HG02870 (cell line): ENCODE measurements around the gene LRRC1.
"Not testable (repeated sequence)": the region's sequence is repeated elsewhere in the genome, so short reads cannot be mapped to it uniquely, and the experiment has no call there.

Experiments used
- ATAC-seq: cut with Tn5 transposase; IDR thresholded peaks from one replicate; pipeline ENCODE4 v1.9.1; 2021; ENCODE audit warnings: mild to moderate bottlenecking, moderate library complexity; ENCODE audit not compliant: unreplicated experiment

LRRC1 gene

GRCh38 chr6:53794720-53795339 is at the start of gene LRRC1:
Gene LRRC1, plus strand, starts transcription at chr6:53795005. Its CDS starts 252 bp downstream, at chr6:53795257.
- ATAC-seq, result peak; percentile 71

- no peak for ATAC-seq
Measured at GRCh38 chr6:53746442-53747103, 48.2 kb upstream of the LRRC1 start.

- no peak for ATAC-seq
Measured at GRCh38 chr6:53750052-53750650, 44.7 kb upstream of the LRRC1 start.

DNA sequence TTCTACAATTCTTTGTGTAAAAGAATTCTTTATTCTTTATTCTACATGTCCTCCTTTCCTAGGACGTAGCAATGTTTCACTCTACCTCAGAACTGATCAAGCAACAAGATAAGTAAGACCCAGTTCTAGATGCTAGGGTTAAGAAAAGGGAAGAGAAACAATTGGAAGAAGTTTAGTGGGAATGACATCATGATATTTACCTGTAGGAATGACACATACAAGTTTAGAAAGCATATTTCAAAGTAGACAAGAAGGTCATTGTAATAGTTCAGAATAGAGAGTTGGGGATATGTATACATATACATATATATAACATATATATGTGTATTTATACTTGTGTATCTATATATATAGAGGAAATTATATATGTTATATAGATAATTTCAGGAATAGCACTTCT is 43.4 kb upstream of the LRRC1 start:
- no peak for ATAC-seq

GRCh38 chr6:53752440-53752839 is 42.4 kb upstream of the LRRC1 start:
- ATAC-seq, result no peak

- ATAC-seq, result no peak
Measured at GRCh38 chr6:53752856-53753255, 41.9 kb upstream of the LRRC1 start.

DNA sequence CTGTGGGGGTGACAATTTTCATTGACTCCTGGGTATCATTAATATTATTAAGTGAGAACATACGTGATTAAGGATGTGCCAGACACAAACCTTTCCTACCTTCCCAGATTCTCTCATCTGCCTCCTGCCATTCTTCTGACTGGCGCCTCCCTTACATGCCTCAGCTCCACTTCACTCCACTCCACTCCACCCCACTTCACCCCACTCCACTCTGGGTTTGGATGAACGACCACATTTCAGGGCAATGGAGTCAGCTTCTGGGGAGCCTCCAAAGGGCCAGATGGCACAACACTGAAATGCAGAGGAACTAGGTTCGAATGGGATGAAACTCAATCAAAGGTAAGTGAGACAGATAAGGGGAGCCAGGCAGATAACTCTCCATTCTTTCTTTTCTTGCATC is 40.5 kb upstream of the LRRC1 start:
- ATAC-seq, result no peak

DNA sequence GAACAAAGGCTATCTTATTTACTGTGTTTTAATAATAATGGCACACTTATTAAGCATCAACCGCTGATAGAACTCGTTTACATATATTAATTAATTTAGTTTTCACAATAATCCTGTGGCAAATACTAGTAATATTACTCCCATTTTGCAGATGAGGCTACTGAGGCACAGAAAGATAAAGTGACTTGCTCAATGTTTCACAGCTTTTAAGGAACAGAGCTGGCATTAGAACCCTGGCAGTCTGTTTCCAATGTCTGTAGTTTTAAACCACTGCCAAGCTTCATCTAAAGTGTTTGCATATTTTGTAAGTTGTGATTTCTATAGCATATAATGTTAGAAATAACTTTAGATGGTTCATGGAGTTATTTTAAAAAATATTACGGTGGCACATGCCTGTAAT is 38.4 kb upstream of the LRRC1 start:
- no peak for ATAC-seq

- ATAC-seq, result no peak
Measured at GRCh38 chr6:53758496-53758895, 36.3 kb upstream of the LRRC1 start.

DNA sequence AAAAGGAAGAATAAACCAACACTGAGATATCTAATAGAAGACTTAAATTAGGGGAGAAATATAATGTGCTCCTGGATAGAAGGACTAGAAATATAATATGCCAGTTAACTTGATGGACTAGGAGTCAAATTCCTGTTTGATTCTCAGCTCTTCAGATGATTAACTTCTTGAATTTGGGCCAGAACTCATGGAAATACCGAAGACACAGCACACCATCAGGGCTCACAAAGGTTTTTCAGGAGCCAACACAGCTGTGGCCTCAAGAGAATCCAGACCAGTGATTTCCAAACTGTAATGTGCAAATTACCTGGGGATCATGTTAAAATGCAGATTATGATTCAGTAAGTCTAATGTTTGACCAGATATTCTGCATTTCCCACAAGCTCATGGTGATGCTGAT is 33.8 kb upstream of the LRRC1 start:
- no peak for ATAC-seq

- ATAC-seq, result no peak
Measured at GRCh38 chr6:53765270-53765669, 29.5 kb upstream of the LRRC1 start.

DNA sequence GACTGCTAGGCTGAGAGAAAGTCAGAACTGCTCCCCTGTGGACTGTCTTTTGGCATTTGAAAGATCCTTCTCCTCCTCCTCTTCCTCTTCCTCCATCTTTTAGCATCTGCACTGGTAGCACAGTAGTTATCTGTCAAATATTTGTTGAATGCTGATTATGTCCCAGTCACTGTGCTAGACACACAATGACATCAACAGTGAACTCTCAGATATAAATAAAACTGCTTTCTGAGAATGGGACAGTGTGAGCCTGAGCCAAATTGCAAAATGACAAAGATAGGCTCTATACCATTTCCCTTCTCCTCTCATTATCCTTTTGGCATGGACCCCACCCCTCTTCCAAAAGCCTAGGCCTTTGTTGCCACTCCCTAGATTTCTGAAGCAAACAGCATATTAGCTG is 27.9 kb upstream of the LRRC1 start:
- ATAC-seq, result no peak

DNA sequence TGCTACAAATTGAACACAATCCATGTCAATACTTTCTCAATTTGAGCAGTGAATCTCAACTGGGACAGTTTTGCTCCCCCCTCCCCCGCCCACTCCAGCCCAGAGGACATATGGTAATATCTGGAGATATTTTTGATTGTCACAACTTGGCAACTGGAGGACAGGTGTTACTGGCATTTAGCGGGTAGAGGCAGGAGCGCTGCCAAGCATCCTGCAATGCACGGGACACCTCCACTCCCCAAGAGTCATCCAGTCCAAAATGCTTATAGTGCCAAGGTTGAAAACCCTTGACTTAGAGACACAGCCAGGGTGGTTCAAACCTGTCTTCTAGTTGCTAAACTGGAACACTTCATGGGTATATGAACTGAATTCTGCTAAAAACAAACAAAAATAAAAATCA is 26.9 kb upstream of the LRRC1 start:
- ATAC-seq, result no peak

DNA sequence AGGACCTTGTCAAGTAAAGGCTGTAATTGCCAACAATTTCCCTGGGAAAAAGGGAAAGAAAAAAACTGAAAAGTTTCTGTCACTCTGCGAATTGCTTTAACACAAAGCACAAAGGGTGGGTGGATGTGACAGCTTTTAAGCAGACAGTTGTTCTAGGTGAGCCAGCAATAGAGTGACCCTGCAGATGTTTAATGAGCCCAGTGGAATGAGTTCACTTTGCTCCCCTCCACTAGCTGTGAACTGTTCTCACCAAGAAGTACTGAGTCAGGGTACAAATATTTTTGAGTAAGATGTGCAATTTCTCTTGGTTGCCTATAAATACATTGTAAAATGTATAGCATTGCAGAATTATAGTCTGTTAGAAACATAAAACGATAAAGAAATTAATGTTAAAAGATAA is 26.2 kb upstream of the LRRC1 start:
- no peak for ATAC-seq

DNA sequence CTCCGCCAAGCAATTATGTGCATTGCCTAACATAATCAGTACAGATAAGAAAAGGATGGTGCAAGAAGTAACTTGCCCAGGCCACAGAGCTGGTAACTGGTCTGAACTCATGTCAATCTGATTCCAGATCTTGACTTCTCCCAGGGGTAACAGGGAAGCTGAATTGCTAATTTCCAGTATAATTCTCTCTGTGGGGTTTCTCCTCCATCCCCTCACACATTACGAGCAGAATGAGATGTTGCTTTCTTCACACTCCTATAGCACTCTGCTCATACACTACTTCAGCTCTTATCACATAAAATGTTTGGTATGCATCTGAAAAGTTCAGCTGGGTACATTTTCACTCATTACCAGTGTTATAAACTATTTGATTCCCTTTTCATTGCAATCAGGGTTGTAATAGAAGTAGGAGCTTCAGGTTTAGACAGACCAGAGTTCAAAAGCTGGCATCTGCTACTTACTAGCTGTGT is 24.0 kb upstream of the LRRC1 start:
- no peak for ATAC-seq

DNA sequence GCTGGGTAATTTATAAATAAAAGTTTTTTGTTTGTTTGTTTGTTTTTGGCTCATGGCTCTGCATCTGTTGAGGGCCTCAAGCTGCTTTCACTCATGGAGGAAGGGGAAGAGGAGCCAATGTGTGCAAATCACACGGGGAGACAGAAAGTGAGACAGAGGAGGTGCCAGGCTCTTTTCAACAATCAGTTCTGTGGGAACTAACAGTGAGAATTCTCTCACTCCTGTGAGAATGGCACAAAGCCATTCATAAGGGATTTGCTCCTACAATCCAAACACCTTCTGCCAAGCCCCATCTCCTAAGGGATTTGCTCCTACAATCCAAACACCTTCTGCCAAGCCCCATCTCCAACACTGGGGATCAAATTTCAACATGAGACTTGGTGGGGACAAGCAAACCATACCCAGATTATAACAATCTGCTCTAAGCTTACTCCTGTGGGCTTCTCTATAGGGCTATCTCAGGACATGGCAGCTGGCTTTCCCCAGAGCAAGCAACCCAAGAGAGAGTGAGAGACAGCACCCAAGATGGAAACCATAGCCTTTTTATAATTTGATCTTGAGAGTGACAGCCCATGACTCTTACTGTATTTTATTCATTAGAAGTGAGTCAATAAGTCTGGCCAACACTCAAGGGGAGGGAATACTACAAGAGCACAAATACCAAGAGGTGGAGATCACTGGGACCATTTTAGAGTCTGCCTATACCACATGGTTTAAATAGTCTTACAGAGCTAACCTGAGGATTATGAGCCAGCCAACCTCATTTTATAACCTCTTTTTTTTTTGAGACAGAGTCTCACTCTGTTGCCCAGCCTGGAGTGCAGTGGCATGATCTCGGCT is 22.8 kb upstream of the LRRC1 start:
- ATAC-seq, result no peak

DNA sequence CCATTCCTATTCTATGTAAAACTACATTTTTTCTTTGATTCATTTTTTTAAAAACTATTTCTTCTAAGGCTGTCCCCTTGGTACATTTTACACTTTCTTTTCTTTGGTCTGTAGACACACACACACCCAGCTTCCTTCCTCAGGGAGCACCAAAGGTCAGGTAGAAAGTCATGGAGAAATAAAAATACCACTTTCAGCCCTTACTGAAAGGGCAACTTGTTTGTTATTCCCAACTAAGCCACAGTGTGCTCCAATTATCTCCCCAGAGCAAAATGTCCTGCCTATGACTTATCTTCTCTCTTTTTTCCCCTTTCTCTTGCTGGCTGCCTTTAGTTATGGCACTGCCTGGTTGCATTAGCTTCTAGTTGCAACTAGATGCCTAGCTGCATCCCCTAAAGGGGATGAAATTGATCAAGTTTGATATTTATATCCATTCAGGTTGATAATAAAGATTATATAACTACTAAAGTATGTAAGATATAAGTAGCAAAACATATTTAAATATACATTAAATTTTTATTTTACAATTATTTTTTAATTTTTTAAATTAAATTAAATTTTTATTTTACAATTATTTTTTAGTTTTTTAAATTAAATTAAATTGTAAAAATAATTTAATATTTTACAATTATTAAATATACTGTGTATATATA is 21.6 kb upstream of the LRRC1 start:
- ATAC-seq, result no peak

DNA sequence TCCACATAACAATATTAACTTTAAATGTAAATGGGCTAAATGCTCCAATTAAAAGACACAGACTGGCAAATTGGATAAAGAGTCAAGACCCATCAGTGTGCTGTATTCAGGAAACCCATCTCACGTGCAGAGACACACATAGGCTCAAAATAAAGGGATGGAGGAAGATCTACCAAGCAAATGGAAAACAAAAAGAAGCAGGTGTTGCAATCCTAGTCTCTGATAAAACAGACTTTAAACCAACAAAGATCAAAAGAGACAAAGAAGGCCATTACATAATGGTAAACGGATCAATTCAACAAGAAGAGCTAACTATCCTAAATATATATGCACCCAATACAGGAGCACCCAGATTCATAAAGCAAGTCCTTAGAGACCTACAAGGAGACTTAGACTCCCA is 18.7 kb upstream of the LRRC1 start:
- ATAC-seq, result not testable (repeated sequence)

DNA sequence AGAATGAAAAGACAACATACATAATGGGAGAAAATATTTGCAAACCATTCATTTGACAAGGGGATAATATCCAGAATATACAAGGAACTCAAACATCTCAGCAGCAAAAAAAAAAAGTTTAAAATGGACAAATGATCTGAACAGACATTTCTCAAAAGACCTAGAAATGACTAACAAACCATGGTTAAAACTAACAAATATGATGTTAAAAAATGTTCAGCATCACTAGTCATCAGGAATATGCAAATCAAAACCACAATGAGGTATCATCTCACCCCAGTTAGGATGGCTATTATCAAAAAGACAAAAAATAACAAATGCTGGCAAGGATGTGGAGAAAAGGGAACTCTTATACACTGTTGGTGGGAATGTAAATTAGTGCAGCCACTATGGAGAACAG is 9.8 kb upstream of the LRRC1 start:
- ATAC-seq, result not testable (repeated sequence)

- no peak for ATAC-seq
Measured at GRCh38 chr6:53786832-53787231, 8.0 kb upstream of the LRRC1 start.

GRCh38 chr6:53790886-53791285 is 3.9 kb upstream of the LRRC1 start:
- no peak for ATAC-seq
